Neural progenitor cell (in vitro differentiated cells): ENCODE measurements around the gene RPTOR.

Experiments used
- CTCF ChIP-seq: fragments of 200-600 bp; sonication (generic); IDR thresholded peaks from 2 replicates; pipeline ENCODE4 v1.5.1; 2017; ENCODE audit warnings: antibody characterized with exemption, mild to moderate bottlenecking
- EZH2 ChIP-seq: fragments of 200-600 bp; sonication (generic); IDR thresholded peaks from 2 replicates; pipeline ENCODE4 v1.6.1; 2017; ENCODE audit warnings: antibody characterized with exemption, mild to moderate bottlenecking, moderate library complexity
- EZH2phosphoT487 ChIP-seq: fragments of 200-600 bp; sonication (generic); IDR thresholded peaks from 2 replicates; pipeline ENCODE4 v1.6.1; 2017; ENCODE audit warnings: antibody characterized with exemption

- TF ChIP-seq CTCF (no peak), EZH2 (no peak), EZH2phosphoT487 (no peak)
Measured at GRCh38 chr17:80591788-80592187, 47.1 kb downstream of the RPTOR start.
